ENCODE measurements around the gene RNF26.

- TF ChIP-seq EZH2 (IDR thresholded peaks at IDR 0.05; ENCODE audit: low read length, missing control alignments), result no peak
- TF ChIP-seq, protein P1, sequence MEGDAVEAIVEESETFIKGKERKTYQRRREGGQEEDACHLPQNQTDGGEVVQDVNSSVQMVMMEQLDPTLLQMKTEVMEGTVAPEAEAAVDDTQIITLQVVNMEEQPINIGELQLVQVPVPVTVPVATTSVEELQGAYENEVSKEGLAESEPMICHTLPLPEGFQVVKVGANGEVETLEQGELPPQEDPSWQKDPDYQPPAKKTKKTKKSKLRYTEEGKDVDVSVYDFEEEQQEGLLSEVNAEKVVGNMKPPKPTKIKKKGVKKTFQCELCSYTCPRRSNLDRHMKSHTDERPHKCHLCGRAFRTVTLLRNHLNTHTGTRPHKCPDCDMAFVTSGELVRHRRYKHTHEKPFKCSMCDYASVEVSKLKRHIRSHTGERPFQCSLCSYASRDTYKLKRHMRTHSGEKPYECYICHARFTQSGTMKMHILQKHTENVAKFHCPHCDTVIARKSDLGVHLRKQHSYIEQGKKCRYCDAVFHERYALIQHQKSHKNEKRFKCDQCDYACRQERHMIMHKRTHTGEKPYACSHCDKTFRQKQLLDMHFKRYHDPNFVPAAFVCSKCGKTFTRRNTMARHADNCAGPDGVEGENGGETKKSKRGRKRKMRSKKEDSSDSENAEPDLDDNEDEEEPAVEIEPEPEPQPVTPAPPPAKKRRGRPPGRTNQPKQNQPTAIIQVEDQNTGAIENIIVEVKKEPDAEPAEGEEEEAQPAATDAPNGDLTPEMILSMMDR (conservative IDR thresholded peaks at IDR 0.05 in 1 of 2, IDR thresholded peaks at IDR 0.05 in 1 of 2; ENCODE audit: low read depth in 1 of 2, low read length in 2 of 2), result no peak
Observed at GRCh38 chr11:119377112-119377901, 43.0 kb downstream of the RNF26 start.

Data from fibroblast of lung (primary cell).